ENCODE results near the gene CCDC148. TPM values are rescaled to one million over a fixed set of nuclear protein-coding genes. Genes with fewer than 3 reads are reported as not detected.

The CCDC148 gene
- 1 to 10 TPM in 6 of 8 experiments, under 1 TPM in 2; 0.45 to 7.0 (median 1.5) TPM for total RNA-seq

GRCh38 chr2:158456309-158457066 lies at the start of gene CCDC148, which contains the start of gene PKP4:
CCDC148 (minus strand) TSS chr2:158456753; CDS start chr2:158456439, 314 bp downstream.
PKP4 (plus strand) TSS chr2:158456952; CDS start chr2:158533185, 76,233 bp downstream.
- in situ Hi-C loops (cut with MboI; ENCODE audit: low pct_unique_long_range_greater_than_20kb in 2 of 9, low sequenced_read_pairs in 9 of 9, unreplicated experiment in 9 of 9): loop anchor here in 3 of 9 experiments (25.0 kb wide), 3 partner anchors 269 to 419 kb away; no protein-coding TSS in a partner anchor
- peaks cover 0 to 15% of the 10 kb centered on the region in 2 donors for H3K4me1 ChIP-seq (replicated peaks in 1 of 2)
- ATAC-seq (replicated peaks in 6 of 8): peak; percentile 76 to 89 (median 86)
- H3K27ac ChIP-seq: peak within 1 kb of the TSS; percentile 53 to 73
- peak within 1 kb of the TSS; percentile 67 to 89 (median 83) for H3K4me3 ChIP-seq
- 0 to 2% (median 0%) methylated on average over 1 to 6 of the region's 48 CpGs; no CpG with 5 or more reads in 6 of the 10 experiments for WGBS, 10 experiments

- WGBS, 10 experiments: 76 to 100% (median 100%) methylated on average over 1 to 4 of the region's 4 CpGs; no CpG with 5 or more reads in 1 of the 10 experiments
- in situ Hi-C loops (cut with MboI; ENCODE audit: low pct_unique_long_range_greater_than_20kb in 2 of 9, low sequenced_read_pairs in 9 of 9, unreplicated experiment in 9 of 9): no loop called here
- Histone ChIP-seq H3K4me1 (replicated peaks in 1 of 2) (no peaks in the 10 kb centered on the region), H3K4me3 (no peak overlapping the region), H3K27ac (no peak overlapping the region)
- no peak for ATAC-seq (replicated peaks in 6 of 8)
Measured at GRCh38 chr2:158505448-158505934, 48.9 kb upstream of the CCDC148 start.

DNA sequence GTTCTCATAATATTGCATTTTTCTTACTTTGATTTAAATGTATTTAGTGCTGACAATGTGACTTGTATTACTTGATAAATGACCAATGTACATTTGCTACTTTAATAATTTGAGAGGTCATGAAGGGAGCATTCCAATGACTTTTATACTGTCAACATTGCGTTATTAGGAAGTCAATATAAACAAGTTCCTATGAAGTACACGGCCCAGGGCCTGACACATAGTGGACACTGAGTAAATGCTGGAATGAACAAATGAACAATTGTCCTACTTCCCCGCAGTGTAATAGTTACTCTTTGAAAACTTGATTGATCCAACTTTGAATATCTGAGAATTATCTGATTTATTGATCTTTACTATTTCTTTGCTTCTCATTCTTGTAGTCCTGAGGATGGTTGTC lies 47.5 kb upstream of the CCDC148 start:
- in situ Hi-C loops (cut with MboI; ENCODE audit: low pct_unique_long_range_greater_than_20kb in 2 of 9, low sequenced_read_pairs in 9 of 9, unreplicated experiment in 9 of 9): no loop called here
- Histone ChIP-seq H3K4me1 (replicated peaks in 1 of 2) (no peaks in the 10 kb centered on the region), H3K27ac (no peak overlapping the region), H3K4me3 (no peak overlapping the region)
- ATAC-seq (replicated peaks in 6 of 8): no peak
- 70 to 100% (median 93%) methylated on average over 1 to 3 of the region's 3 CpGs for WGBS, 10 experiments

- Histone ChIP-seq H3K4me3 (no peak overlapping the region), H3K4me1 (replicated peaks in 1 of 2) (no peaks in the 10 kb centered on the region), H3K27ac (no peak overlapping the region)
- 0 to 100% (median 93%) methylated on average over 1 to 2 of the region's 2 CpGs for WGBS, 10 experiments
- peak in 3 of 8 experiments; percentile 85 to 87 (median 86) for ATAC-seq (replicated peaks in 6 of 8)
- in situ Hi-C loops (cut with MboI; ENCODE audit: low pct_unique_long_range_greater_than_20kb in 2 of 9, low sequenced_read_pairs in 9 of 9, unreplicated experiment in 9 of 9): no loop called here
Measured at GRCh38 chr2:158502974-158503373, 46.4 kb upstream of the CCDC148 start.

DNA sequence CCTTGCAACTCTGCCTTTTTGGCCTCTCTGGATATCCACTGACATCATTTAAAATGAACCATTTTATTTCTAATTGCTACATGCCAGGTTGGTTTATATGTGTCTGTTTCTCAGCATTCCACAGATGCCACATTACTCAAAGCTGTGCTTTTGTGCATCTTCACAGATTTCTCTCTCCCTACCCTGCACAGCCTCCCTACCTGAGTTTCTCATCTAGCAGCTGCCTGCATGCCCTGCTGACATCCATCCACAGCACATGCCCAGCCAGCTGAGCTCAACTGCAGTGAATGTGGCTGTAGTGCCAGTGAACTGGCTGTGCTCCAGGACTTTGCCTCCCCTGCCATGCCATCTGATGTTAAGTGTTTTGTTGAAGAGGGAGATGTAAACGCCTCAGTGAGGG lies 44.7 kb upstream of the CCDC148 start:
- no peak overlapping the region for H3K4me3 ChIP-seq
- in situ Hi-C loops (cut with MboI; ENCODE audit: low pct_unique_long_range_greater_than_20kb in 2 of 9, low sequenced_read_pairs in 9 of 9, unreplicated experiment in 9 of 9): no loop called here
- ATAC-seq (replicated peaks in 6 of 8): peak in 1 of 8 experiments; percentile 56
- 60 to 100% (median 100%) methylated on average over 1 of the region's 1 CpG; no CpG with 5 or more reads in 6 of the 10 experiments for WGBS, 10 experiments
- no peak overlapping the region for H3K27ac ChIP-seq
- no peaks in the 10 kb centered on the region for H3K4me1 ChIP-seq (replicated peaks in 1 of 2)

DNA sequence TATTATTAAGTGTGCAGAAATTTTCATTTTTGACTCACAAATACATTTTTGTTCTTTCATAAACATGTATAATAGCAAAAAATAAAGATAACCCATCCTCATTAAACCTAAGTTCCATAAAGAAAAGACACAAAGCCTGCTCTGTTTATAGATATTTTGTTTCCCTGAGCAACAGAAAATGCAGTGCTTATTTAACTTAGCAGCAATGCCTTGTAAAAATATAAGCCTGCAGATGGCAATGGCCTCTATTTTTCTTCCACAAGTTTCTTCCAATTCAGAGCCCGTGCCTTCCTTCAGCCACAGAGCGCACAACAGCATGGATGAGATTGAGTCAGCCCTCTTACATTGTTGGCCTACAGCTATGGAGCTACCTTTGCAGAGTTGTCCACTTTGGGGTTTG lies 43.8 kb upstream of the CCDC148 start:
- no peak for ATAC-seq (replicated peaks in 6 of 8)
- H3K4me1 ChIP-seq (replicated peaks in 1 of 2): no peaks in the 10 kb centered on the region
- no peak overlapping the region for H3K27ac ChIP-seq
- H3K4me3 ChIP-seq: no peak overlapping the region
- in situ Hi-C loops (cut with MboI; ENCODE audit: low pct_unique_long_range_greater_than_20kb in 2 of 9, low sequenced_read_pairs in 9 of 9, unreplicated experiment in 9 of 9): no loop called here
- 75 to 100% (median 100%) methylated on average over 1 to 2 of the region's 2 CpGs; no CpG with 5 or more reads in 3 of the 10 experiments for WGBS, 10 experiments

DNA sequence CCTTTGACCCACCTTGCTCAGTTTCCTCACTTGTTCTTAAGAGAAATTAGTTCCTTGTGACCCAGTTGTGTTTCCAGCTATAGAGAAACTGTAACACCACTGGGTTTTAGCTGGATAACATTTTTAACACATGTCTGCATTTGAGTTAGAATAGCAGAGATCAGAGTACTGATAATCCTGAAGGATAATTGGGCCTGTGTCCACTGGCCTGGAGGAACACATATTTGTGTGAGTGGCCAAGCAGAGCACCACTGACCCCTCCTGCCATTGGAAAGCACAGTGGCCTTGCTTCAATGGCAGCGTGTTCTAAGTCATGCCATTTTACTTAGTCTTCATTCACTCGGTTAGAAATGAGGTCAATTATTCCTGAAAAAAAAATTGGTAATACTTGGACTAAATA lies 42.8 kb upstream of the CCDC148 start:
- Histone ChIP-seq H3K4me3 (no peak overlapping the region), H3K27ac (no peak overlapping the region), H3K4me1 (replicated peaks in 1 of 2) (no peaks in the 10 kb centered on the region)
- 77 to 100% (median 86%) methylated on average over 1 to 2 of the region's 2 CpGs; no CpG with 5 or more reads in 2 of the 10 experiments for WGBS, 10 experiments
- in situ Hi-C loops (cut with MboI; ENCODE audit: low pct_unique_long_range_greater_than_20kb in 2 of 9, low sequenced_read_pairs in 9 of 9, unreplicated experiment in 9 of 9): no loop called here
- no peak for ATAC-seq (replicated peaks in 6 of 8)

- Histone ChIP-seq H3K4me1 (replicated peaks in 1 of 2) (no peaks in the 10 kb centered on the region), H3K4me3 (no peak overlapping the region), H3K27ac (no peak overlapping the region)
- 80 to 100% (median 92%) methylated on average over 1 to 3 of the region's 3 CpGs; no CpG with 5 or more reads in 2 of the 10 experiments for WGBS, 10 experiments
- no peak for ATAC-seq (replicated peaks in 6 of 8)
- in situ Hi-C loops (cut with MboI; ENCODE audit: low pct_unique_long_range_greater_than_20kb in 2 of 9, low sequenced_read_pairs in 9 of 9, unreplicated experiment in 9 of 9): no loop called here
Measured at GRCh38 chr2:158498749-158499136, 42.2 kb upstream of the CCDC148 start.

DNA sequence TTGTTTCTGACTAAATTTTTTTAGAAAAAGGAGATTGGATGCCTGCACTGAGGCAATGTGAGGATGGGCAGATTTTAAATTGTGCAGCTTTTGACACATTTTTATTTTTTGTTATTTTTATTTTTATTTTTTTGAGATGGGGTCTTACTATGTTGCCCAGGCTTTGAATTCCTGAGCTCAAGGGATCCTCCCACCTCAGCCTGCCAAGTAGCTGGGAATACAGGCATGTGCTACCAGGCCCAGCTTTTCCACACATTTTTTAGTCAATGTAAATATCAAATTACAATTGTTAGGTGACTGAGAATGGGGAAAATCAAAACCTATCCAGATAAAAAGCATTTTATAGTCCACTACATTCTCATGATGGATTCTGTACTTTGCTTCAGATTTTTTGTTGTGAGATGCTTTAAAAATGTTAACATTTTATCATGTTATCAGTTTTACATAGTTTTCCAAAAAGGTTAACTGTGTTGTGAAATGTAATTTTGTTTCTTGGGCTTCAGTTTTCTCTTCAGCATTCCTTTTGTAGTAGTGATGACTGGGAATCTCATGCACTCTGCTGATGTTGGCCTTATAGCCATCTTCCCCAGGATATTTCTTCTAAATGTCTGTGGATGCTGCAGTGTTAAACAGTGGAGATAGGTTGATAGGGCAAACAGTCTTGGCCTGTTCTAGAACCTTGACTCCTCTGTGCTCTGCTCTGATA lies 41.6 kb upstream of the CCDC148 start:
- Histone ChIP-seq H3K4me1 (replicated peaks in 1 of 2) (no peaks in the 10 kb centered on the region), H3K4me3 (no peak overlapping the region), H3K27ac (no peak overlapping the region)
- ATAC-seq (replicated peaks in 6 of 8): no peak
- in situ Hi-C loops (cut with MboI; ENCODE audit: low pct_unique_long_range_greater_than_20kb in 2 of 9, low sequenced_read_pairs in 9 of 9, unreplicated experiment in 9 of 9): no loop called here

GRCh38 chr2:158497486-158497885 lies 40.9 kb upstream of the CCDC148 start:
- ATAC-seq (replicated peaks in 6 of 8): no peak
- Histone ChIP-seq H3K27ac (no peak overlapping the region), H3K4me3 (no peak overlapping the region), H3K4me1 (replicated peaks in 1 of 2) (no peaks in the 10 kb centered on the region)
- 83 to 100% (median 100%) methylated on average over 1 of the region's 1 CpG; no CpG with 5 or more reads in 2 of the 10 experiments for WGBS, 10 experiments
- in situ Hi-C loops (cut with MboI; ENCODE audit: low pct_unique_long_range_greater_than_20kb in 2 of 9, low sequenced_read_pairs in 9 of 9, unreplicated experiment in 9 of 9): no loop called here

DNA sequence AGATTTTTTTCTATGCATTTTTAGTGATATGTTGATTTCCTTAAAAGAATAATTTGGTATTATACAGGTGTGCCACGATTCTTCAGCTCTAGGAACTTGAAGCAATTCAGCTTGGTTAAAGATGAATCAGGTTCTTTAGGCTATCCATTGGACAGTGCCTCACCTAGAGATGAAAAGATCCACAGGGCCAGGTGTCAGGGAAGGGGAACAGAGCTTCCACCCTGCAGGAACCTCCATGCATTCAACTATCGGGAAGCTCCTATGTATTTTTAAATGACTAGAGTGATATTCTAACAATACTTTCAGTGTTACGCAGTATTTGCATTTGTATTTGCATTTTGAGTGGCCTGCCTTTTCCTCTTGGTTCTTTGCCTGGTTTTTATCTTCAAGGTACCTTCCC lies 40.4 kb upstream of the CCDC148 start:
- ATAC-seq (replicated peaks in 6 of 8): peak in 2 of 8 experiments; percentile 31 to 39

DNA sequence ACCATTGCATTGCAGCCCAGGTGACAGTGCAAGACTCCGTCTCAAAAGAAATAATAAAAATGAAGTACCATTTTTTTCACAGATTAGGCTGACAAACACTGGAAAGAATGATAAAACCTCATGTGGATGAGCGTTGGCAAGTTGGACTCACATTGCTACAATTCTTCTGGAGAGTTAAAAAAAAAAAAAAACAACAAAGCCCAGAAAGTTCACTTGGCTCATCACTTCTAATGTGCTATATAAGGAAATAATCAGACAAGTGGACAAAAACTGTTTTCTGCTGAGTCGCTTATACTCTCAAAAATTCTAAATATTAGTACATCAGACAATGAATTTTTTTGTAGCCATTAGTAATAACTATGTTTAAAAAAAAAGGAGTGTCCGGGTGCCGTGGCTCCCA lies 38.6 kb upstream of the CCDC148 start:
- in situ Hi-C loops (cut with MboI; ENCODE audit: low pct_unique_long_range_greater_than_20kb in 2 of 9, low sequenced_read_pairs in 9 of 9, unreplicated experiment in 9 of 9): no loop called here
- Histone ChIP-seq H3K4me3 (no peak overlapping the region), H3K27ac (no peak overlapping the region), H3K4me1 (replicated peaks in 1 of 2) (no peaks in the 10 kb centered on the region)
- 63 to 100% (median 100%) methylated on average over 1 to 5 of the region's 5 CpGs for WGBS, 10 experiments
- no peak for ATAC-seq (replicated peaks in 6 of 8)

More for the DNA sequence above, 40.4 kb upstream of the CCDC148 start:
- Histone ChIP-seq H3K27ac (no peak overlapping the region), H3K4me3 (no peak overlapping the region), H3K4me1 (replicated peaks in 1 of 2) (no peaks in the 10 kb centered on the region)
- 19 to 93% (median 63%) methylated on average over 1 to 3 of the region's 3 CpGs; no CpG with 5 or more reads in 1 of the 10 experiments for WGBS, 10 experiments
- in situ Hi-C loops (cut with MboI; ENCODE audit: low pct_unique_long_range_greater_than_20kb in 2 of 9, low sequenced_read_pairs in 9 of 9, unreplicated experiment in 9 of 9): no loop called here

- 47 to 82% (median 75%) methylated on average over 1 to 2 of the region's 2 CpGs; no CpG with 5 or more reads in 6 of the 10 experiments for whole genome bisulfite sequencing, 10 experiments
- Histone ChIP-seq H3K4me1 (replicated peaks in 1 of 2) (peaks cover 8 to 13% of the 10 kb centered on the region in 2 donors), H3K4me3 (no peak overlapping the region), H3K27ac (no peak overlapping the region)
- in situ Hi-C loops (cut with MboI; ENCODE audit: low pct_unique_long_range_greater_than_20kb in 2 of 9, low sequenced_read_pairs in 9 of 9, unreplicated experiment in 9 of 9): no loop called here
- no peak for ATAC-seq (replicated peaks in 6 of 8)
Measured at GRCh38 chr2:158493458-158493857, 36.9 kb upstream of the CCDC148 start.

Measured in motor neuron (in vitro differentiated cells).